ENCODE data around the gene COL20A1. TPM values are rescaled to one million over a fixed set of nuclear protein-coding genes. Genes with fewer than 3 reads are reported as not detected.

Gene COL20A1
- total RNA-seq, 3 donors from 2014 or later = not detected

- no peaks in the 10 kb centered on the region for H3K36me3 ChIP-seq
- no peak for TF ChIP-seq POLR2A (IDR thresholded peaks at IDR 0.05)
- TF ChIP-seq POLR2AphosphoS5 (IDR thresholded peaks at IDR 0.05) = no peak
- TF ChIP-seq CTCF (IDR thresholded peaks at IDR 0.05) = no peak
- no peak overlapping the region for H3K4me3 ChIP-seq
- no peaks in the 10 kb centered on the region for H3K27me3 ChIP-seq
- H3K27ac ChIP-seq = no peak overlapping the region
- H3K9me3 ChIP-seq = no peaks in the 10 kb centered on the region
- DNase-seq (ENCODE audit: low spot score in 2 of 2) = no peak
- no peaks in the 10 kb centered on the region for H3K4me1 ChIP-seq
- intact Hi-C loops (cut with DNase I; ENCODE audit: low total_unique reads) = no loop called here
Measured at GRCh38 chr20:63286781-63287696, 5.9 kb upstream of the COL20A1 start.

GRCh38 chr20:63287697-63288580, 5.0 kb upstream of the COL20A1 start:
- H3K9me3 ChIP-seq = no peaks in the 10 kb centered on the region
- H3K4me3 ChIP-seq = no peak overlapping the region
- peaks cover 0 to 4% of the 10 kb centered on the region in 2 donors for H3K27me3 ChIP-seq
- no peak overlapping the region for H3K27ac ChIP-seq
- no peak for DNase-seq (ENCODE audit: low spot score in 2 of 2)
- no peaks in the 10 kb centered on the region for H3K36me3 ChIP-seq
- H3K4me1 ChIP-seq = no peaks in the 10 kb centered on the region
- intact Hi-C loops (cut with DNase I; ENCODE audit: low total_unique reads) = no loop called here
- TF ChIP-seq CTCF (IDR thresholded peaks at IDR 0.05) = no peak
- TF ChIP-seq POLR2A (IDR thresholded peaks at IDR 0.05) = no peak
- TF ChIP-seq POLR2AphosphoS5 (IDR thresholded peaks at IDR 0.05) = no peak

GRCh38 chr20:63288581-63289251, 4.3 kb upstream of the COL20A1 start:
- Histone ChIP-seq H3K9me3 (no peaks in the 10 kb centered on the region), H3K4me3 (no peak overlapping the region), H3K27me3 (peaks cover 0 to 12% of the 10 kb centered on the region in 2 donors), H3K27ac (no peak overlapping the region), H3K4me1 (no peaks in the 10 kb centered on the region), H3K36me3 (no peaks in the 10 kb centered on the region)
- DNase-seq (ENCODE audit: low spot score in 2 of 2) = no peak
- intact Hi-C loops (cut with DNase I; ENCODE audit: low total_unique reads) = no loop called here
- TF ChIP-seq CTCF (IDR thresholded peaks at IDR 0.05) (no peak), POLR2A (IDR thresholded peaks at IDR 0.05) (no peak), POLR2AphosphoS5 (IDR thresholded peaks at IDR 0.05) (no peak)

- H3K4me3 ChIP-seq = no peak overlapping the region
- peaks cover 0 to 19% of the 10 kb centered on the region in 2 donors for H3K27me3 ChIP-seq
- intact Hi-C loops (cut with DNase I; ENCODE audit: low total_unique reads) = no loop called here
- H3K9me3 ChIP-seq = no peaks in the 10 kb centered on the region
- H3K4me1 ChIP-seq = no peaks in the 10 kb centered on the region
- no peak for DNase-seq (ENCODE audit: low spot score in 2 of 2)
- H3K27ac ChIP-seq = no peak overlapping the region
- no peak for TF ChIP-seq POLR2AphosphoS5 (IDR thresholded peaks at IDR 0.05)
- no peak for TF ChIP-seq CTCF (IDR thresholded peaks at IDR 0.05)
- no peak for TF ChIP-seq POLR2A (IDR thresholded peaks at IDR 0.05)
- no peaks in the 10 kb centered on the region for H3K36me3 ChIP-seq
Measured at GRCh38 chr20:63289311-63290135, 3.5 kb upstream of the COL20A1 start.
